Stimulated activated CD8-positive, alpha-beta memory T cell treated with anti-CD3 and anti-CD28 coated beads, Interleukin-2, amount 100 ng/mL, for 1 hour (primary cell): ENCODE measurements around the gene RHOV.

Experiments used
- DNase-seq, 2 donors: peaks; one replicate each; pipeline ENCODE4 v3.0.0-alpha.2; 2020; ENCODE audit warnings: low read depth in 2 of 2

The RHOV gene

DNA sequence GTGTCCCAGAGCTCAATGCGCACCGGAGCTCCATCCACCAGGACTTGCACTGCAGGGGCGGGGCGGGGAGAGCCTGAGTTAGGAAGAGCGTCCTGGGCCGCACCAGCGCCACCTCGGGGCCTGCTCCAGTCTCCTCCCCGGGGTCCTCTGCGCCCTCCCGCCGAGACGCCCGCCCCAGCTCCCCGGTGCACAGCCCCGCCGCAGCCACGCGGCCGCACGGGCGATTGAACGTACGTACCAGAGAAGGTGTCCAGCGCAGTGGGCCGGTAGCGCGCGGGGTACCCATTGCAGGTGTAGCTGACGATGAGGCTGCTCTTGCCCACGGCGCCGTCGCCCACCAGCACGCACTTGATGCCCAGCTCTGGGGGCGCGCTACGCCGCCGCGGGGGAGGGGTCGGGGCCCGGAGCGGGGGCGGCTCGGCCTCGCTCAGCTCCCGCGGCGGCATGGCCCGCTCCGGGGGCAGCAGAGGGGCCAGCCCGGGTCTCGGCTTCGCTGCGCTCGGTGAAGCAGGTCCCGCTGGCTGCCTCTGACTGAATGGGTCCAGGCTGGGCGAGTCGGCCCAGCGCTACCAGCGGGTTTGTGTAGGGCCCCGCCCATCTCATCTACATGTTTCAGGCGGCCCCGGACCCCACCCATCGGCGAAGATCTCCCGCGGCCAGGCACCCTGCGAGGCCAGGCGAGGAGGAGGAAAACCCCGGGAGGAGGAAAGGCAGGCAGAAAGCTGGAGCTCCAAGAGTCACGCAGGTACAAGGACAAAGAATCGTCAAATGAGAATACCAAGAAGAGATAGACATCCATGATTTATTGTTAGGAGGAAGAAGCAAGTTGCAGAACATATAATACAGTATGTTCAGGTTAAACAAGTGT is at the start of gene RHOV:
Gene RHOV (minus strand): TSS at position 541 of the 868 bp plus-strand sequence. CDS start 95 bp downstream, at position 446.
- peak; percentile 23 to 24 for DNase-seq

DNA sequence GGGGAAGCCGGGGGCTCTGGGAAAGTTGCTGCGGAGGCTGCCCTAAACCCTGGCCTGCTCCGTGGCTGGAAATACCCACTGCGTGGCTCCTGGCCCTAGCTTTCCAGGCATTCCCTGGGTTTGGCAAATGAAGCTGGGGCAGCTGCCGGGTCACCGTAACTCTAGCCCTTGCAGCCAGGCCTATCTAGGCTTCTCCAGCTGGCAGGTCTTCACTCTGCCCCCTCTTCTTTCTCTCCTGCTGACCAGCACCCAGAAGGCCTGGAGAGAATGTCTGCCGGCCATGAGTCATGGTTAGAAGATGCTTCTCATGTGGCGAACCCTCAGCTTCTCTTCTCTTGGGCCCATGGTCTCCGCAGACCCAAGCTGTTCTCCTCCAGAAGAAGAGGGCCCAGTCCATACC is 49.5 kb upstream of the RHOV start:
- no peak for DNase-seq

DNA sequence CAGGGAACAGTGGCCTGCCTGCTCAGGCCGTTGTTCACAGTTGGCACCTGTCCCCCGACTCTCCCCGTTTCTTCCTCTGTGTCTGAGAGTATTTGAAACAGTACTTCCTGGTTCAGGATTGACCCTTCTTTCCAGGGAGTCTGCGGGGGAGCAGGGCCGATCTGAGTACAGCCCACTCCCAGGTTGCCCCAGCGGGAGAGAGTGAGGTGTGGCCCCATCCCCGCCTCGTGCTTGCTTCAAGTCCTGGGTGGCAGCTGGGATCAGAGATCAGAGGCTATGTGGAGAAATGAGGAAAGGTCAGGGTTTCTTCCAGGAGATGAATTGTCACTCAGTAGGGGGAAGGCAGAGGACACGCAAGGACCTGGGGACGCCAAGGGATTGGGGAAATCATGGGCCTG is 48.6 kb upstream of the RHOV start:
- no peak for DNase-seq

- DNase-seq: no peak
Measured at GRCh38 chr15:40921949-40922607, 48.0 kb upstream of the RHOV start.

GRCh38 chr15:40918799-40919392 is 44.9 kb upstream of the RHOV start:
- DNase-seq: no peak

DNA sequence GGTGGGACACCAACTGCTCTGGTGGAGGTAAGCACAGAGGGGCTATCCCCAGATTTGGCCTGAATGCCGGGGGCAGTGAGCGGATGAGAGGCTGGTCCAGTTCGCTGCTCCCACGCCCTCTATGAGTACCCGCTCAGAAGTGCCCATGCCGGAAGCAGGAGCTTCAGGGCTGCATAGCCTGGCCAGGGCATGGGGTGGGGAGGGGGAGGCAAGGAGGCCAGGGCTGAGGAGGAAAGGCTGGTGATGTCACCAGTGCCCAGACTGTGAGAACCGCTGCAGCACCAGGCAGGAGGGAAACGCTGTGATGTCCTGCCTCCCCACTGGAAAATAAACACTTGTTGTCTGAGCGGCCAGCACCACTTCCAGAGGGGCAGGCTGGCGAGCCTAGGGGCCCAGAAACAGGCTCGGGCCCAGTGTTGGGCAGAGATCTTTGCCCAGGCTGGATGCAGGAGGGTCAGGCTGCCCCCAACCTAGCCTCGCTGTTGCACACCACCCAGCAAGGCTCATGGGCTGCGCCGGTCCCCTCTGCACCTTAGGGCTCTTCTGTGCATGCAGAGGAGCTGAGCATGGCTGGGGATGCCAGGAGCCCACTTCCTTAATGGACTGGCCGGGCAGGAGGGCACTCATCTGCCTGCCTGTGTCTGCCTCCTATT is 44.2 kb upstream of the RHOV start:
- no peak for DNase-seq

DNA sequence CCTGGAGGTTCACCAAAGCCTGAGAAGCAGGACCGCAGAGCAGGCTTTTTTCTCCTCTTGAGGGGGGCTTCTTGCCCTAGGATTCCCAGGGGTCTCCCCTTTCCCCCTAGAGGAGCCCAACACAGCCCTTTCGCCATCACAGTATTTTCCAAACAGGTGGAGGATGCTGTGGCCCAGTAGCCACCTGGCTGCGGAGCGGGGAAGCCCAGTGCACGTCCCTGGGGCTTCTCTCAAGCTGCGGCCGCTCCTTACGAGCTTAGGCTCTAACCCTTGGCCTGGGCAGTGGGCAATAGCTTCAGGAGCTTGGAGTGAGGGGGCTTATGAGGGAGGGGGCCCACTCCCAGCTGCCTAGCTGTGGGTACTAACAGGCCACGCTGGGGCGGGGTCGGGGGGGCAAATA is 43.6 kb upstream of the RHOV start:
- no peak for DNase-seq

DNA sequence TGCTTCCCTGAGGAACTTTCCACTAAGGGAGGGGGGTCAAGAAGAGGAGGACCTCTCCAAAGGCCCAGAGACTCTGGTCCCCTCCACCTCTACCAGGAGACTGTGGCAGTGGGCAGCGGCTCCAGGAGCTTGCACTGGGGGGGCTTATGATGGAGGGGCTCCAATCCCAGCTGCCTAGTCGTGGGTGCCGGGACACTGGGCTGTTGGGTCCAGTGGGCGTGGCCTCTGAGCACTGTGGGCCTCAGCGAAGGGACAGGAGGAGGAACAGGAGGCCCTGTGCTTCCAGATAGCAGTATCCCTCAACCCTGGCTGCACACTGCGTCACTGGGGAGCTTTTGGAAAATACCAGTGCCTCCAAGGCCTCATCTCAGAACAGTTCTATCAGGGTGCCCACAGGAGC is 41.6 kb upstream of the RHOV start:
- DNase-seq: no peak

- no peak for DNase-seq
Measured at GRCh38 chr15:40915116-40915661, 41.2 kb upstream of the RHOV start.

DNA sequence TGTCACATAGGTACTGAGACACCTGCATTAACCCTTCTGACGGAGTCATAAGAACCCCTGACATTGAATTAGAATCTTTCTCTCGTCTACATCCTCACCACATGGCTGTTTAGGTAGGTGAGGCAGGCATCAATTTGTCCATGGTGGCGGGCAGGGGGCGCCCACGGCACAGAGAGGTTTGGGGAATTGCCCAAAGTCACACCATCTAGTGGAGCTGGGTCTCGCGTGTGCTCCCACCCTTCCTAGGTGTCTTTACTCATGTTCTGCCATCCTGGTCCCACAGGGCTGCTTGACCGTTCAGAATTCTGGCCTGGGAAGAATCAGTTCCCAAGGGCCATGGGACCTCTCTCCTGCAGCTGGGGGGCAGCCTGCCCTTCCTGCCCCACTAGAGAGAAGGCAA is 40.5 kb upstream of the RHOV start:
- DNase-seq: no peak

GRCh38 chr15:40914013-40914412 is 40.0 kb upstream of the RHOV start:
- no peak for DNase-seq

- no peak for DNase-seq
Measured at GRCh38 chr15:40912478-40912877, 38.4 kb upstream of the RHOV start.

- DNase-seq: no peak
Measured at GRCh38 chr15:40911693-40912092, 37.7 kb upstream of the RHOV start.

- no peak for DNase-seq
Measured at GRCh38 chr15:40911141-40911540, 37.1 kb upstream of the RHOV start.

GRCh38 chr15:40909662-40910630 is 35.9 kb upstream of the RHOV start:
- DNase-seq: no peak

- no peak for DNase-seq
Measured at GRCh38 chr15:40908095-40908494, 34.1 kb upstream of the RHOV start.

DNA sequence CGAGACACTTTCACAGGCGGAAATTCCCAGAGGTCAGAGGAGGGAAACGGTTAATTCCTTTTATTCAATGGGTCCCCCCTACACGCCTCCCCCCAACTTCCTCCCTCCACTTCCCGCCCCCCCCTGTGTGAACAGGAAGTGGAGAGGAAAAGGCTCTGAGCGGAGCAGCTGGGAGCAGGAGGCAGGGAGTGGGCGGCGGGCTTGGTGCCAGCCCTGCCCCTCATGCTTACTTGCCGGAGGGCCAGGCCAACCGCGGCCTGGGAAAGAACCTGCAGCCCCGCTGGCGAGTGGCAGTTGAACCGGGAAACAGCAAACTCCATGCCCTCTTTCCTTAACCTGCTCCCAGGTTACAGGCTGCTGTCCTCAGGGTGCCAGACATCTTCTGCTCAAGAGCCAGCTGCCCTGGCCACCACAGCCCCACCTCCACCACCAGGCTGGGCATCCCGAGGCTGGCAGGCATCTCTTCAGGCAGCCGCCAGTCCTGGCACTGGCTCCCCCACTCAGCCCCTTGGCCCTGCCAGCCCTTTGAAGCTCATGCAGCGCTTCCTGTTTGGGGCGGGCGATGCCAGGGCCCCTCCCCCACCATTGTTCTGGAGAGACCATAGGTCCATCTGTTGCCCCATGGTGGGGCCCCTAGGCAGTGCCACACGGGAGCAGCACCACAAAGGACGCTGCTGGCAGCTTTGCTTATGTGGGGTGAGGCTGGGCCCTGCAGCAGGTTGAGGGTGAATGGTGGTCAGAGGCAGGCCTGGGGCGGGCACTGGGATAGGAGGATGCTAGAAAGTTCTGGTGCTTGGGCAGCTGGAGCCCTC is 33.2 kb upstream of the RHOV start:
- no peak for DNase-seq

DNA sequence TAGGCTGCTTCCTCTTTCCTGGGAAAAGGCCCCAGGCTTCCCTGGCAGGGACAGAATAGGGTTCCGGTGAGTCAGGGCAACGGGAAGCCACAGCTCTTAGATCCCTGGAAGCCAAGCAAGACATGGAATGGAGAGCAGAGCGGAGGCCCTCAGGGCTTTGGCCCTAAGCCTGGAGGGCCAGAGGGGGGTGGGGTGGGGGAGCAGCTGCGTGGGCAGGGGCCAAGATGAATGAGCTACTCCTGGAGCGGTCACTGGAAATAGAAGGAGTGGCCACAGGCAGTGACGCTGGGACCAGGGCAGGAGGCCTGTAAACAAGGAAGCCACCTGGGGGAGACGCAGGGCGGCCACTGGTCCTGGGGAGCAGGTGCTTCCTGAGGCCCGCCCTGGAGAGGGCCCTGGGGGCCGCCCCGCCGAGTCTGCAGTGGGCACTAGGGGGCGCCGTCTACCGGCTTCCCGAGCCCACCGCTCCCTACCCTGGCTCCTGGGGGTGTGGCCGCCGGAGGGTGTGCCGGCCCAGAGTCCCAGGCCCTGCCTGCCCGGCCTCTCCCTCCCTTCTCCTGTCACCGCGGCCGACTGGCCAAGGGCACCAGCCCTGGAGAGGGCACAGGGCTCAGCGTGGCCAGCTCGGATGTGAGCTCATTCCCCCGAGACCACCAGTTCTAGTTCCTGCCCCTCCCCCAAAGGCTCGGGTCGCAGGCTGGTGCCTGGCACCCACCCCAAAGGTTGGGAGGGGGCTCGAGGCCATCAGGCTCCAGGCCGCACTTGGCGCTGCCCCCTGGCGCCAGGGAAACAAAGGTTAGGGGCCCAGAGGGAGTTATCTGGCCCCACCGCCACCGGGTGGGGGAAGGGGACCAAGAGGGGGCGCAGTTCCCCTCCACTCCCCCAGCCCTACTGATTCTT is 32.3 kb upstream of the RHOV start:
- peak; percentile 53 to 62 for DNase-seq
